Measurements from ENCODE around the gene MYDGF.

DNA sequence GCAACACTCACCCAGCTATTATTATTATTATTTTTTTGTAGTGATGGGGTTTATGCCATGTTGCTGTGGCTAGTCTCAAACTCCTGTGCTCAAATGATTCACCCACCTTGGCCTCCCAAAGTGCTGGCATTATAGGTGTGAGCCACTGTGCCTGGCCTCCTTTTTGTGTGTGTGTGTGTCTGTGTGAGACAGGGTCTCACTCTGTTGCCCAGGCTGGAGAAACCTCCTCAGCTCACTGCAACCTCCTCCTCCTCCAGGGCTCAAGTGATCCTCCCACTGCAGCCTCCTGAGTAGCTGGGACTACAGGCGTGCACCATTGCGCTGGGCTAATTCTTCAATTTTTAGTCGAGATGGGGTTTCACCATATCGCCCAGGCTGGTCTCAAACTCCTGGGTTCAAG lies 3.6 kb upstream of the MYDGF start:
- TF ChIP-seq, protein P1, sequence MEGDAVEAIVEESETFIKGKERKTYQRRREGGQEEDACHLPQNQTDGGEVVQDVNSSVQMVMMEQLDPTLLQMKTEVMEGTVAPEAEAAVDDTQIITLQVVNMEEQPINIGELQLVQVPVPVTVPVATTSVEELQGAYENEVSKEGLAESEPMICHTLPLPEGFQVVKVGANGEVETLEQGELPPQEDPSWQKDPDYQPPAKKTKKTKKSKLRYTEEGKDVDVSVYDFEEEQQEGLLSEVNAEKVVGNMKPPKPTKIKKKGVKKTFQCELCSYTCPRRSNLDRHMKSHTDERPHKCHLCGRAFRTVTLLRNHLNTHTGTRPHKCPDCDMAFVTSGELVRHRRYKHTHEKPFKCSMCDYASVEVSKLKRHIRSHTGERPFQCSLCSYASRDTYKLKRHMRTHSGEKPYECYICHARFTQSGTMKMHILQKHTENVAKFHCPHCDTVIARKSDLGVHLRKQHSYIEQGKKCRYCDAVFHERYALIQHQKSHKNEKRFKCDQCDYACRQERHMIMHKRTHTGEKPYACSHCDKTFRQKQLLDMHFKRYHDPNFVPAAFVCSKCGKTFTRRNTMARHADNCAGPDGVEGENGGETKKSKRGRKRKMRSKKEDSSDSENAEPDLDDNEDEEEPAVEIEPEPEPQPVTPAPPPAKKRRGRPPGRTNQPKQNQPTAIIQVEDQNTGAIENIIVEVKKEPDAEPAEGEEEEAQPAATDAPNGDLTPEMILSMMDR (conservative IDR thresholded peaks at IDR 0.05; ENCODE audit: low read length), result no peak
- no peak for TF ChIP-seq EZH2phosphoT487 (IDR thresholded peaks at IDR 0.05; ENCODE audit: borderline replicate concordance, low read depth, low read length)
